Ecto neural progenitor cell (in vitro differentiated cells): ENCODE data around the gene EIF5.

ENCODE experiments used
- DNase-seq: peaks from one replicate; pipeline ENCODE4 v3.0.0-alpha.2; 2018; ENCODE audit warnings: low spot score

Gene EIF5

GRCh38 chr14:103333754-103334643 is at the start of gene EIF5:
TSS of gene EIF5 (plus strand) at chr14:103334237. CDS start at chr14:103335861, 1,624 bp downstream.
- DNase-seq, result peak; percentile 99

- no peak for DNase-seq
These were observed 49.2 kb upstream of the EIF5 start for GRCh38 chr14:103284574-103285467.

- no peak for DNase-seq
These were observed 47.6 kb upstream of the EIF5 start for GRCh38 chr14:103286460-103286859.

- DNase-seq, result no peak
These were observed 46.8 kb upstream of the EIF5 start for GRCh38 chr14:103286968-103287850.

- no peak for DNase-seq
These were observed 45.8 kb upstream of the EIF5 start for GRCh38 chr14:103288076-103288766.

GRCh38 chr14:103290056-103290455 is 44.0 kb upstream of the EIF5 start:
- no peak for DNase-seq

GRCh38 chr14:103290494-103290893 is 43.5 kb upstream of the EIF5 start:
- DNase-seq, result no peak

- no peak for DNase-seq
These were observed 43.1 kb upstream of the EIF5 start for GRCh38 chr14:103290961-103291360.

- peak; percentile 85 for DNase-seq
These were observed 41.3 kb upstream of the EIF5 start for GRCh38 chr14:103292426-103293374.

- DNase-seq, result no peak
These were observed 40.6 kb upstream of the EIF5 start for GRCh38 chr14:103293465-103293864.

- DNase-seq, result no peak
These were observed 39.9 kb upstream of the EIF5 start for GRCh38 chr14:103294091-103294490.

GRCh38 chr14:103296007-103296406 is 38.0 kb upstream of the EIF5 start:
- no peak for DNase-seq

GRCh38 chr14:103296987-103297386 is 37.0 kb upstream of the EIF5 start:
- no peak for DNase-seq

- no peak for DNase-seq
These were observed 35.4 kb upstream of the EIF5 start for GRCh38 chr14:103298620-103299019.

GRCh38 chr14:103301512-103302354 is 32.3 kb upstream of the EIF5 start:
- no peak for DNase-seq

- no peak for DNase-seq
These were observed 31.1 kb upstream of the EIF5 start for GRCh38 chr14:103302966-103303365.

GRCh38 chr14:103304706-103305105 is 29.3 kb upstream of the EIF5 start:
- no peak for DNase-seq

- DNase-seq, result no peak
These were observed 25.1 kb upstream of the EIF5 start for GRCh38 chr14:103308717-103309616.
